HT1080 (cell line): ENCODE data around the gene FTO. TPM values are rescaled to one million over a fixed set of nuclear protein-coding genes. Genes with fewer than 3 reads are reported as not detected.
"Not testable (repeated sequence)": the region's sequence is repeated elsewhere in the genome, so short reads cannot be mapped to it uniquely, and the experiment has no call there.

Experiments used
- DNase-seq: peaks from one replicate; pipeline ENCODE4 v3.0.0-alpha.2; 2015; ENCODE audit warnings: low read depth
- total RNA-seq: library from RNA; depleted of rRNA; stranded (reverse); fragments of >200 nt; shearing (Covaris generic); gene quantifications from 2 replicates; pipeline ENCODE4 v1.2.3, GENCODE V29; 2014

The FTO gene
- total RNA-seq, 1 experiment from 2014 or later, result 46.7 TPM

- DNase-seq, result no peak
Measured at GRCh38 chr16:54174201-54174600, 470.2 kb downstream of the FTO start.

GRCh38 chr16:54174750-54175149 is 470.8 kb downstream of the FTO start:
- no peak for DNase-seq

- no peak for DNase-seq
Measured at GRCh38 chr16:54175169-54175551, 471.2 kb downstream of the FTO start.

- DNase-seq, result no peak
Measured at GRCh38 chr16:54175552-54176375, 471.8 kb downstream of the FTO start.

- no peak for DNase-seq
Measured at GRCh38 chr16:54176376-54176901, 472.5 kb downstream of the FTO start.

GRCh38 chr16:54177052-54177861 is 473.3 kb downstream of the FTO start:
- no peak for DNase-seq

- no peak for DNase-seq
Measured at GRCh38 chr16:54177862-54178477, 474.0 kb downstream of the FTO start.

GRCh38 chr16:54178478-54178976 is 474.6 kb downstream of the FTO start:
- DNase-seq, result no peak

GRCh38 chr16:54180421-54181359 is 476.7 kb downstream of the FTO start:
- no peak for DNase-seq

- not testable (repeated sequence) for DNase-seq
Measured at GRCh38 chr16:54181683-54182329, 477.9 kb downstream of the FTO start.

- DNase-seq, result no peak
Measured at GRCh38 chr16:54185045-54185444, 481.1 kb downstream of the FTO start.

GRCh38 chr16:54191163-54191562 is 487.2 kb downstream of the FTO start:
- no peak for DNase-seq

- DNase-seq, result no peak
Measured at GRCh38 chr16:54191592-54191991, 487.6 kb downstream of the FTO start.

- no peak for DNase-seq
Measured at GRCh38 chr16:54193013-54193664, 489.2 kb downstream of the FTO start.

GRCh38 chr16:54193665-54194333 is 489.8 kb downstream of the FTO start:
- peak; percentile 69 for DNase-seq

- no peak for DNase-seq
Measured at GRCh38 chr16:54194334-54194743, 490.4 kb downstream of the FTO start.

GRCh38 chr16:54197758-54198157 is 493.8 kb downstream of the FTO start:
- DNase-seq, result no peak

- DNase-seq, result no peak
Measured at GRCh38 chr16:54199487-54200160, 495.7 kb downstream of the FTO start.
